GM19193 (cell line): Measurements from ENCODE around the gene GALNT9.

Experiments used
- POLR2A ChIP-seq: IDR thresholded peaks from 4 replicates; pipeline ENCODE4 v1.6.1; 2011; ENCODE audit not compliant: insufficient read depth, insufficient read length; ENCODE audit errors: extremely low read depth

The GALNT9 gene

DNA sequence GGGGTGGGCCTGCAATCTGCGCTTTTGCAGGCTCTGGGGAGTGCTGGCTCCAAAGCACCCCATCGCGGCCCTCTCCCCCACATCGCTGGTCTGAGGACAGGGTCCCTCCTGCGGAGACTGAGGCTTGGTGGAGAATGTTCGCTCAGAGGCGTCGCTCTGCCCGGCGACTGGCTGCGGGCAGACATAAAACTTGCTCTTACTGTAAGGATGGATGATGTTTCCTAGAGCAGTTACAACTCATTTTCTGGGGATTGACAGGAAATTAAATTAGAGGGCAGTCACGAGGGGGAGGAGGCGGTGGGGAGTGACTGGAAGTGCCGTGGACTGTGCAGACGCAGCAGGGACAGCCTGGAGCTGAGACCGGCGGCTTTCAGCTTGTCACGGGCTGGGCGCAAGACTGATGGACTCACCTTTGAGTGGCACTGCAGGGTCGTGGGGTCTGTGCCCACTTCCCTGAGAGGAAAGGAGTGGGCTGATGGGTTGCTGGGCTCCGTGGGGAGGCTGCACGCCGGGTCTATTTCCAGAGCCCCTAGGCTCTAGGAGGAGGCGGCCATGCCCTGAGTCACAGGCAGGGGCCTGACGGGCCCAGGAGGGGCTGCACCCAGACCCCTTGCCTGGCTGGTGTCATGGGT is 152.4 kb downstream of the GALNT9 start:
- TF ChIP-seq POLR2A = no peak

- TF ChIP-seq POLR2A = no peak
These were observed 152.9 kb downstream of the GALNT9 start for GRCh38 chr12:132176385-132176919.

DNA sequence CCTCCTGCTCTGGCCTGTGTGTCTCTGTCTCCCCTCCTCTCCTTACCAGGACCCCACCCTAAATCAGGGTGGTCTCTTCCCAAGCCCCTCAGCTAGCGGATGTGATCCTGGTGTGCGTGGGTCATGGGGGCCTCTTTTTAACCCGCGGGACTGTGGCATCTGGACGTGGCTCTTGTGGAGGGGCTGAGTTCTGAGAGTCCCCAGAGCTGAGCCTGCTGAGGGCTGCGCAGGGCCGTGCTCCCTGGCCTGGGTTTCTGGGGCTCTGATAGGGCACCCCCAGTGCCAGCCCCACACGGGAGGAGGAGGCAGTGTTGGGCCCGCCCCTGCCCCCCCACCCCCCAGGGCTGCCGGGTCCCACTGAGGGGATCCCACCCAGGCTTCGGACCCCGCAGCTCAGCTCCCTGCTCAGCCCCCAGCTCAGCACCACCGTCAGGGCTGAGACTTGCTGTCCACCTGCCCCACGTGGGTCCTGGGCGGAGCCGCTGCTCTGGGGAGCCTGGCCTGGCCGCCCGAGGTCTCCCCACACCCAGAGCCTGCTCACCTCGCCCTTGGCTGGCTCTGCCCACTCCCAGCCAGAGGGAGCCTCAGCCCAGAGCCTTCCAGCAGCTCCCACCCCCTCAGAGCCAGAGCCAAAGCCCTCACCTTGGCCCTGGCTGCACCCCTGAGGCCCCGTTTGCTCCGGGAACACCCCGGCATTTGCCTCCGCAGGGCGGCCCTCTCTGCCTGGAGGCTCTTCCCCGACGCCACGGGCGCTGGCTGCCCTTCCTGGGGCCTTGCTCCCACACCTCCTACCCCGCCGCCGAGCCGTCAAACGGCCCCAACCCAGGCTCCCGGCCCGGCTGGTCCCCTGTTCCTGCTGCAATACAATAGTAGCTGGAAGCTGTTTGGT is 153.6 kb downstream of the GALNT9 start:
- TF ChIP-seq POLR2A = no peak

DNA sequence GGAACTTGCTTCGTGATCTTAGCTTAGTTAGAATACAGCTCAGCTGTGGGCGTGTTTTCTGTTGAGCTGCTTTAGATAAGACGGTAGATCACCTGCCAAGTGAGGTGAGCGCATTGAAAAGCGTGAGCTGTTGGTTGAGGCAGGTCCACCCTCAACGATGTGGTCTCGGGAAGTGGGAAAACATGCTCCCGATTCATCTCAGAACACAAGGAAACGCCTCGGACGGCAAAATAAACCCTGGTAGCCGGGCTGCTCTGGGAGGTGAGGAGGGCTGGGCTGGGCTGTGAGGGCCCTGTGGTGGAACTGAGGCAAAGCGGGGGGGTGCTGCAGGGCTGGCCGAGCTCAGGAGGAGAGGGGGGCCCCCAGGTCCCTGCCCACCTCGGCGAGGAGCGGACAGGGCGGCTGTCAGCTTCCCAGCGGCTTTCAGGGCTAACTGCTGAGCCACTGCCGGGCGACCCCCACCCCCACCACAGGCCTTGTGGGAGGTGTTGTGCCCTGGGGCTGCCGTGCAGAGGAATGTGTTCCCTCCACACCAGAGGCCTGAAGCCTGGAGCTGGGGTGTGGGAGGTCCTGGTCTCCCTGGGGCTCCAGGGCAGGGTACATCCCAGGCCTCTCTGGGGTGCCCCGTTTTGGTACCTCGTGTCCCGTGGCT is 154.4 kb downstream of the GALNT9 start:
- TF ChIP-seq POLR2A = no peak

- TF ChIP-seq POLR2A = no peak
These were observed 155.2 kb downstream of the GALNT9 start for GRCh38 chr12:132174015-132174838.

- TF ChIP-seq POLR2A = no peak
These were observed 156.0 kb downstream of the GALNT9 start for GRCh38 chr12:132173135-132174014.

DNA sequence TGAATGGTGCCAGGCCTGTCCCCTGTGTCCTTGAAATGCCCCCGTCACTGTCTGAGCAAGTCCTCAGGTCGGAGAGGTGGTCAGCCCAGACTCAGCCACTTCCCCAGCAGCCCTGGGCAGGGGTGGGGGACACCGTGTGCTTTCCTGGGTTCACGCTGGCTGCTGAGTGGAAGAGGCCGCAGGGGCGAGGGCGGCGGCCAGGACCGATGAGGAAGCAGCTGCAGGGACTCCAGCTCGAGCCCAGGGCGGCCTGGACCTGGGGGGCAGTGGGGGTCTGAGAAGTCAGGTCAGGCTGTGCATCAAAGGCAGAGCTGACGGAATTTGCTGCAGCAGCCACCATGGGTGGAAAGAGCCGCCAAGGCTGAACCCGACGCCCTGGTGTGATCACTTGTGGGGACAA is 156.8 kb downstream of the GALNT9 start:
- TF ChIP-seq POLR2A = no peak

DNA sequence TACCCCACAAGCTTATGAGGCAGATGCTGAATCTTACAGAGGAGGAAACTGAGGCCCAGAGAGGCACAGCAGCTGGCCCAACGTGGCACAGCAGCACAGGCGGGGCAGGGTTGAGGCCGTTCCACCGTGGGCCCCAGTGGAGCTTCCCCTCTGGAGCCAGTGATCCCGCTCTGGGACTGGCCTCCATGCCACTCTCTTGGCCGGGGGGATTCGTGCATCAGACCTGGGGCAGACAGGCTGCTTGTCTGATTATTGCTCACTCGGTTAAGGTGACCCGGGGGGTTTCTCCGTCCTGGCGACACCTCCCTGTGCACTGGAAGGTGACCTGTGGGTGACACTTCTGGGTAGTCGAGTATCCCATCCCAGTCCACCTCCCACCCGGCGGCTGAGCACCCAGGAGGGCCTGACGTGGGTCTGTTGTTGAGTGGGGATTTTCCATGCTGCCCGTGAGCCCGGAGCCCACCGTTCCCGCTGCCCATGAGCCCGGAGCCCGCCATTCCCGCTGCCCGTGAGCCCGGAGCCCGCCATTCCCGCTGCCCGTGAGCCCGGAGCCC is 157.3 kb downstream of the GALNT9 start:
- TF ChIP-seq POLR2A = no peak

- no peak for TF ChIP-seq POLR2A
These were observed 158.0 kb downstream of the GALNT9 start for GRCh38 chr12:132171293-132171967.

- TF ChIP-seq POLR2A = no peak
These were observed 158.6 kb downstream of the GALNT9 start for GRCh38 chr12:132170637-132171292.

GRCh38 chr12:132170094-132170636 is 159.2 kb downstream of the GALNT9 start:
- no peak for TF ChIP-seq POLR2A

- no peak for TF ChIP-seq POLR2A
These were observed 160.0 kb downstream of the GALNT9 start for GRCh38 chr12:132169376-132169775.
